ENCODE results near the gene CLTB.

- TF ChIP-seq POLR2A (IDR thresholded peaks at IDR 0.05), result no peak
- TF ChIP-seq CTCF (IDR thresholded peaks at IDR 0.05), result no peak
Observed at GRCh38 chr5:176387384-176387925, 28.9 kb downstream of the CLTB start.

Measured in body of pancreas (tissue), 4 donors.